ENCODE data around the gene RGP1. TPM values are rescaled to one million over a fixed set of nuclear protein-coding genes. Genes with fewer than 3 reads are reported as not detected.
A peak's percentile ranks its signal among the peaks of the same experiment; 100 is the strongest.

The RGP1 gene
- polyA plus RNA-seq, 3 donors = 2.3 to 9.0 (median 3.3) TPM

DNA sequence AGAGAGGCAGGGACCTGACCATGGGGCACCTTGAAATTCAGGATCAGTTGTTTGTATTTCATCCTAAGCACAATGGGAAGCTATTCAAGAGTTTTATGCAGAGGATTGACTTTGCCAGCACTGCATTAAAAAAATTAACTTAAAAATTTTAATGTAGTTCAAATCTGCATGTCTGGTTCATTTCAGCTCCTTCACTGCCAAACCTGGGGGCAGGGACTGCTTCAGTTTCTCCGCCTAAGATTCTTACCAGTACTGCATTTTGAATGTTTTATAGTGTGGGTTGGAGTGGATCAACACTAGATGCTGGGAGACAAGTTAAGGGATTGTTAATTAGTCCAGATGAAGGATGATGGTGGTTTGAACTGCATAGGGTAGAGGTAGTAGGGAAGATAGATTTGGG, 20.7 kb downstream of the RGP1 start:
- Histone ChIP-seq H3K9ac (ENCODE audit: insufficient read depth, low read length, poor library complexity, severe bottlenecking) (no peak overlapping the region), H3K27me3 (ENCODE audit: control insufficient read depth in 2 of 2, insufficient read depth in 2 of 2, low read length in 2 of 2) (no peaks in the 10 kb centered on the region), H4K20me1 (ENCODE audit: insufficient read depth, low read length) (no peaks in the 10 kb centered on the region), H3K27ac (ENCODE audit: low read depth in 1 of 2, low read length in 2 of 2) (no peak overlapping the region), H3K9me3 (replicated peaks in 1 of 2; ENCODE audit: control insufficient read depth in 1 of 2, insufficient read depth in 1 of 2, low read length in 2 of 2) (no peaks in the 10 kb centered on the region), H3K4me3 (replicated peaks in 1 of 3; ENCODE audit: low read depth in 2 of 3, low read length in 3 of 3) (no peak overlapping the region), H2AFZ (ENCODE audit: insufficient read depth, low read depth, low read length, poor library complexity, severe bottlenecking) (no peak overlapping the region), H3K36me3 (replicated peaks in 1 of 2; ENCODE audit: control insufficient read depth in 1 of 2, insufficient read depth in 2 of 2, low read length in 2 of 2) (no peaks in the 10 kb centered on the region), H3K4me2 (replicated peaks; ENCODE audit: extremely low read depth, low read length, poor library complexity, severe bottlenecking) (no peak overlapping the region), H3K4me1 (ENCODE audit: control insufficient read depth in 1 of 2, insufficient read depth in 2 of 2, low read length in 2 of 2) (no peaks in the 10 kb centered on the region), H3K79me2 (ENCODE audit: insufficient read depth, low read length) (no peaks in the 10 kb centered on the region)
- Mint-ChIP-seq H3K9me3 (no peaks in the 10 kb centered on the region), H3K36me3 (no peaks in the 10 kb centered on the region), H3K27me3 (ENCODE audit: low read depth in 3 of 3) (peaks cover 0 to 2% (median 0%) of the 10 kb centered on the region in 3 donors), H3K27ac (no peak overlapping the region), H3K4me1 (no peaks in the 10 kb centered on the region), H3K4me3 (no peak overlapping the region)
- DNase-seq = no peak
- TF ChIP-seq, protein P1, sequence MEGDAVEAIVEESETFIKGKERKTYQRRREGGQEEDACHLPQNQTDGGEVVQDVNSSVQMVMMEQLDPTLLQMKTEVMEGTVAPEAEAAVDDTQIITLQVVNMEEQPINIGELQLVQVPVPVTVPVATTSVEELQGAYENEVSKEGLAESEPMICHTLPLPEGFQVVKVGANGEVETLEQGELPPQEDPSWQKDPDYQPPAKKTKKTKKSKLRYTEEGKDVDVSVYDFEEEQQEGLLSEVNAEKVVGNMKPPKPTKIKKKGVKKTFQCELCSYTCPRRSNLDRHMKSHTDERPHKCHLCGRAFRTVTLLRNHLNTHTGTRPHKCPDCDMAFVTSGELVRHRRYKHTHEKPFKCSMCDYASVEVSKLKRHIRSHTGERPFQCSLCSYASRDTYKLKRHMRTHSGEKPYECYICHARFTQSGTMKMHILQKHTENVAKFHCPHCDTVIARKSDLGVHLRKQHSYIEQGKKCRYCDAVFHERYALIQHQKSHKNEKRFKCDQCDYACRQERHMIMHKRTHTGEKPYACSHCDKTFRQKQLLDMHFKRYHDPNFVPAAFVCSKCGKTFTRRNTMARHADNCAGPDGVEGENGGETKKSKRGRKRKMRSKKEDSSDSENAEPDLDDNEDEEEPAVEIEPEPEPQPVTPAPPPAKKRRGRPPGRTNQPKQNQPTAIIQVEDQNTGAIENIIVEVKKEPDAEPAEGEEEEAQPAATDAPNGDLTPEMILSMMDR (IDR thresholded peaks at IDR 0.05) = no peak
- intact Hi-C loops (cut with micrococcal nuclease) = no loop called here
- WGBS (ENCODE audit: insufficient coverage) = no CpG with 5 or more reads among the region's 1 CpG

DNA sequence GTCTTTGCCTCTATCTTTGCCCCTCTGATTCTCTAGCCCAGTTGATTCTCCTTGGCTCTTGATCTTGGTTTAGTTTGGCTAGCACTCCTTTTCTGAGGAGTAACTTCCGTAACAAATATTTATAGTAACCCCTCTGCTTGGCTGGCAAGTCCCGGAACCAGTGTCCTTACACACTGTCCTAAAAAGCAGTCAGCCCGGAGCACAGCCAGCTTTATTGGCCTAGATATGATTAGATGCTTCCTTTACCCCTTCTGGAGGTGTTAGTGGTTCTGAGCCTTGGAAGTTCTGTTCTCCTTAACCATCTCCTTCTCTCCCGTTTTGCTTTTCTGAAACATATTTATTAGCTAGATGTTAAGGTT, 22.0 kb downstream of the RGP1 start:
- H3K36me3 Mint-ChIP-seq = no peaks in the 10 kb centered on the region
- H3K4me2 ChIP-seq (replicated peaks; ENCODE audit: extremely low read depth, low read length, poor library complexity, severe bottlenecking) = no peak overlapping the region
- TF ChIP-seq, protein P1 (IDR thresholded peaks at IDR 0.05) = no peak

More for the DNA sequence above, 22.0 kb downstream of the RGP1 start:
- Mint-ChIP-seq H3K9me3 (no peaks in the 10 kb centered on the region), H3K27ac (no peak overlapping the region), H3K27me3 (ENCODE audit: low read depth in 3 of 3) (peaks cover 0 to 2% (median 0%) of the 10 kb centered on the region in 3 donors), H3K4me1 (peaks cover 13% of the 10 kb centered on the region), H3K4me3 (no peak overlapping the region)
- Histone ChIP-seq H4K20me1 (ENCODE audit: insufficient read depth, low read length) (no peaks in the 10 kb centered on the region), H3K9me3 (replicated peaks in 1 of 2; ENCODE audit: control insufficient read depth in 1 of 2, insufficient read depth in 1 of 2, low read length in 2 of 2) (no peaks in the 10 kb centered on the region), H3K4me3 (replicated peaks in 1 of 3; ENCODE audit: low read depth in 2 of 3, low read length in 3 of 3) (no peak overlapping the region), H3K4me1 (ENCODE audit: control insufficient read depth in 1 of 2, insufficient read depth in 2 of 2, low read length in 2 of 2) (peaks cover 11 to 12% of the 10 kb centered on the region in 2 donors), H3K79me2 (ENCODE audit: insufficient read depth, low read length) (no peaks in the 10 kb centered on the region), H3K36me3 (replicated peaks in 1 of 2; ENCODE audit: control insufficient read depth in 1 of 2, insufficient read depth in 2 of 2, low read length in 2 of 2) (no peaks in the 10 kb centered on the region), H3K9ac (ENCODE audit: insufficient read depth, low read length, poor library complexity, severe bottlenecking) (no peak overlapping the region), H3K27me3 (ENCODE audit: control insufficient read depth in 2 of 2, insufficient read depth in 2 of 2, low read length in 2 of 2) (no peaks in the 10 kb centered on the region), H2AFZ (ENCODE audit: insufficient read depth, low read depth, low read length, poor library complexity, severe bottlenecking) (peak overlapping the region; percentile 32), H3K27ac (ENCODE audit: low read depth in 1 of 2, low read length in 2 of 2) (no peak overlapping the region)
- WGBS (ENCODE audit: insufficient coverage) = 40% methylated on average over 1 of the region's 4 CpGs
- DNase-seq = no peak
- intact Hi-C loops (cut with micrococcal nuclease) = no loop called here

Measured in CD14-positive monocyte (primary cell).